Stomach (tissue), 4 donors: ENCODE results near the gene ENTPD8.

Source experiments
- EP300 ChIP-seq: sonication (generic); formaldehyde crosslinking; IDR thresholded peaks from one replicate; pipeline ENCODE4 v1.6.1; 2017; ENCODE audit warnings: antibody characterized with exemption
- POLR2A ChIP-seq, 4 donors: fragments of 450-650 bp; IDR thresholded peaks; one replicate each; pipeline ENCODE4 v1.6.1; 2016; ENCODE audit warnings: antibody characterized with exemption in 4 of 4, control low read depth in 2 of 4, mild to moderate bottlenecking in 1 of 4, moderate library complexity in 1 of 4
- POLR2AphosphoS5 ChIP-seq, 3 donors: sonication (generic); formaldehyde crosslinking; IDR thresholded peaks; one replicate each; pipeline ENCODE4 v1.6.1; 2016; ENCODE audit warnings: antibody characterized with exemption in 3 of 3
- TF ChIP-seq, protein P1 (sequence below), 7 experiments: fragments of 450-650 bp in 4 of 7; fragments of 200-600 bp in 3 of 7; sonication (generic) in 3 of 7; IDR thresholded peaks; one replicate each; pipeline ENCODE4 v1.5.1; 2016 to 2019; ENCODE audit warnings: antibody characterized with exemption in 7 of 7, control low read depth in 2 of 7, mild to moderate bottlenecking in 1 of 7

DNA sequence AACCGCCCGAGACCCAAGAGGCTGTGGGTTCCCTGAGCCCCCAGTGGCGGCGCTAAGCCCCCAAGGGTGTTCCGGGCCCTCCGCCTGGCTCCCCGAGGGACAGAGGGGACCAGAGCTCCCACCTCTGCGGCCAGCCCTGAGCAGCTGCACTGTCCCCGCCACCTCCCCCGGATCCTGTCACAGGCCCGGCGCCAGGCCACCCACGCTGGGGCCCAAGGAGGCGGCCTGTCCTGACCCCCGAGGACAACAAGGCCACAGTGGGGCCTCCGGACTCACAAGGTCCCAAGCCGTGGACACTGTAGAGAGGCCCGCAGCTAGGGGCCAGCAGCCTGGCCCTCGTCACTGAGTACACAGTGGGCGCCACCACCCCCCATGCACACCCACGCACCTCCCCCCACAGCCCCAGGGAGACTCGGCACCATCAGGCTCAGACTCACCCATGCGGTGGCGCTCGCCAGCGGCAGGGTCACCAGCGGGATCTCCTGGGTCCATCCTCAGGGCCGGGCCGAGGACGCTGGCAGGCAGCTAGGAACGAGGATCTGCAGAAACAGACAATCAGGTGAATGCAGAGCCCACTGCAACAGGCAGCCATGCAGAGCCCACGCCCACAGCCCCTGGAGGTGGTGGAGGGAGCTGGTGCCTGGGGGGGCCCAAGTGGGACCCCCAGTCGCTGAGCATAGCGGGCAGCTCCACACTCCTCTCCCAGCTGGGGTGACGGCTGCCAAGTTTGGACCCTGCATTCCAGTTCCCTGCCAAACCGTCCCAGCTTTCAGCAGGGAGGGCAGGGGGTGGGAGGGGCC, 46.1 kb downstream of the ENTPD8 start:
- TF ChIP-seq, protein P1, sequence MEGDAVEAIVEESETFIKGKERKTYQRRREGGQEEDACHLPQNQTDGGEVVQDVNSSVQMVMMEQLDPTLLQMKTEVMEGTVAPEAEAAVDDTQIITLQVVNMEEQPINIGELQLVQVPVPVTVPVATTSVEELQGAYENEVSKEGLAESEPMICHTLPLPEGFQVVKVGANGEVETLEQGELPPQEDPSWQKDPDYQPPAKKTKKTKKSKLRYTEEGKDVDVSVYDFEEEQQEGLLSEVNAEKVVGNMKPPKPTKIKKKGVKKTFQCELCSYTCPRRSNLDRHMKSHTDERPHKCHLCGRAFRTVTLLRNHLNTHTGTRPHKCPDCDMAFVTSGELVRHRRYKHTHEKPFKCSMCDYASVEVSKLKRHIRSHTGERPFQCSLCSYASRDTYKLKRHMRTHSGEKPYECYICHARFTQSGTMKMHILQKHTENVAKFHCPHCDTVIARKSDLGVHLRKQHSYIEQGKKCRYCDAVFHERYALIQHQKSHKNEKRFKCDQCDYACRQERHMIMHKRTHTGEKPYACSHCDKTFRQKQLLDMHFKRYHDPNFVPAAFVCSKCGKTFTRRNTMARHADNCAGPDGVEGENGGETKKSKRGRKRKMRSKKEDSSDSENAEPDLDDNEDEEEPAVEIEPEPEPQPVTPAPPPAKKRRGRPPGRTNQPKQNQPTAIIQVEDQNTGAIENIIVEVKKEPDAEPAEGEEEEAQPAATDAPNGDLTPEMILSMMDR (IDR thresholded peaks at IDR 0.05) = no peak
- TF ChIP-seq POLR2AphosphoS5 (IDR thresholded peaks at IDR 0.05) (no peak), POLR2A (IDR thresholded peaks at IDR 0.05) (no peak), EP300 (no peak)
